ENCODE results near the gene NUAK2. TPM values are rescaled to one million over a fixed set of nuclear protein-coding genes. Genes with fewer than 3 reads are reported as not detected.
"Not testable (repeated sequence)": the region's sequence is repeated elsewhere in the genome, so short reads cannot be mapped to it uniquely, and the experiment has no call there.

Gene NUAK2
- total RNA-seq, 1 experiment from 2014 or later, result 3.9 TPM

DNA sequence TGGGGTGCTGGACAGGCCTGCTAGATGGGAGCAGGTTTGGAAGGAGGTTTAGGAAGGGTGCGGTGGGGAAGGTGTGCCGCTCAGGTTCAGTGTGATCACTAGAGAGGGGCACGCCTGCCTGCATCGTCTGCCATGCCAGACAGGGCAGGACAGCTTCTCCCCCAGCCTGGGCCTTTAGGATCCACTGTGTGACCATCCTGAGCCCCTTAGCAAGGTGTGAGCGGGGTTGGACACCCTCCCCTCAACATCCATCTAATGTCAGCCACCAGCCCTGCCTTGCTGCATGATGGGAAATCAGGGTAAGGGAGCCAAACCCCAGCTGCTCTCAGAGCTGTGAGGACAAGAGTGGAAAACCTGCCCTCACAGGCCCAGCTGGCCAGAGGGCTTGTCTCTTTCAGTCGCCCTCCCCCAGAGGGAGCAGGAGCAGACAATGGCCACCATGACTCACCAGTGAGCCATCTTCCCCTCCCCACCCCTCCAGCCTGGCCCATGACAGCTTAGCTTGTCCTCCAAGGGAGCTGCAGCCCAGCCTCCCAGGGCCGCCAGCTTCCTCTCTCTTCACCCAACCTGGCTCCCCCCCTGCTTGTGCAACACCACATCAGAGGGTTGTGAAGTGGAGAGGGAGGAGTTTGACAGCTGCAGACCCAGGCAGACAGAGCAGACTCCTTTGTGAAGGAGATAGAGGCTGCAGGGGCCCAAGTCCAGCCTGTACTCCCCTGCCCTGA lies 37.0 kb downstream of the NUAK2 start:
- Histone ChIP-seq H3K9me2 (ENCODE audit: insufficient read depth) (no peaks in the 10 kb centered on the region), H3K27me3 (ENCODE audit: insufficient read depth, low read depth) (no peaks in the 10 kb centered on the region), H3F3A (ENCODE audit: insufficient read depth, low read depth) (peaks cover 18% of the 10 kb centered on the region; the same call in 1 of the 2 replicates), H3K9me3 (ENCODE audit: insufficient read depth, low read depth) (no peaks in the 10 kb centered on the region), H2AFZ (no peak overlapping the region), H3K36me3 (ENCODE audit: low read depth) (no peaks in the 10 kb centered on the region), H3K4me3 (no peak overlapping the region), H3K4me1 (replicated peaks; ENCODE audit: insufficient read depth) (peaks cover 25% of the 10 kb centered on the region), H3K4me2 (peak overlapping the region; percentile 55), H3K79me2 (ENCODE audit: low read depth) (no peaks in the 10 kb centered on the region), H4K20me1 (ENCODE audit: insufficient read depth) (no peaks in the 10 kb centered on the region), H3K27ac (0 out of 2 replicates have a peak overlapping the region, but pooled peaks have one; percentile 24)
- ChIA-PET POLR2A (ENCODE audit: unreplicated experiment) (interaction anchor here (0.5 to 1.3 kb wide), 5 partner anchors 17 to 905 kb away, joined by 3 to 8 read pairs (median 4); no protein-coding TSS in a partner anchor), CTCF (interaction anchor here (0.6 to 1.5 kb wide), 5 partner anchors 11 to 69 kb away, joined by 4 to 8 read pairs (median 5); no protein-coding TSS in a partner anchor)
- intact Hi-C loops (cut with micrococcal nuclease; ENCODE audit: unreplicated experiment), result loop anchor here (1.0 to 2.0 kb wide), 4 partner anchors 10 to 40 kb away; no protein-coding TSS in a partner anchor
- peak; percentile 94 to 96 for DNase-seq
- TF ChIP-seq CTCF (conservative IDR thresholded peaks at IDR 0.05), result no peak
- no peak for TF ChIP-seq EZH2 (IDR thresholded peaks at IDR 0.05; ENCODE audit: low read depth)
- BruUV-seq (replicated peaks), result no TSS peak

DNA sequence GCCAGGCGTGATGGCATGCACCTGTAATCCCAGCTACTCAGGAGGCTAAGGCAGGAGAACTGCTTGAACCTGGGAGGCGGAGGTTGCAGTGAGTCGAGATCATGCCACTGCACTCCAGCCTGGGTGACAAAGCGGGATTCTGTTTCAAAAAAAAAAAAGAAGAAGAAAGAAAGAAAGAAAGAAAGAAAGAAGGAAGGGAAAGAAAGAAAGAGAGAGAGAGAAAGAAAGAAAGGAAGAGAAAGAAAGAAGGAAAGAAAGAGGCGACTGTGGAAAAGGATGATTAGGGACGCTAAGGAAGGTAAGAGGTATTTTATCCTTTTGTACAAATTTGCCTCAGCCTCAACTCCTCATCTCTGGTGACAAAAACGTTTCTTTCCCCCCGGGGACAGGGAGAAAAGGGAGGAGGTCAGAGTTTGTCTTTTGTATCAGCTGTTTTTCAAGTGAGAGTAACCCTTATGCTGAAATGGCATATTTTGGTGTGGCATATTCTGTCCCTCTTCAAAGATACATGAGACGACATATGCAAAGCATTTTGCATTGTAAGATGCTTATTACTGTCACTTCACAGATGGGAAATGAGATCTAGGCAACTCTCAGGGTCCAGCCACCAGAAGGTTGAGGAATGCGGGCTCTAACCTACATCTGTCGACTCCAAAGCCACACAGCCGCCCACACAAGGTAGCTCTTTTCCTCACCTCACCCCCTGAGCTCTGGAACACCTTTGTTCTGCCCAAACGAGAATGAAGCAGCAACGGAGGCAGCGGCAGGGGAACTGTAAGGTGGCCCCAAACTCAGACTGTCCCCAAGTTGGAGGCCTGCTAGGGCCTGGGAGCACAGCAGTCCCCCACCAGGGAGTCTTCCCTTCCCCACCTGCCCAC lies 38.0 kb downstream of the NUAK2 start:
- BruUV-seq (replicated peaks), result no TSS peak
- H3K4me2 ChIP-seq, result peak overlapping the region; percentile 37
- no peaks in the 10 kb centered on the region for H3K9me2 ChIP-seq (ENCODE audit: insufficient read depth)
- no peak for DNase-seq
- ChIA-PET CTCF (interaction anchor here (1.3 to 1.5 kb wide), 2 partner anchors 10 to 34 kb away, joined by 5 to 8 read pairs; no protein-coding TSS in a partner anchor), POLR2A (ENCODE audit: unreplicated experiment) (no interaction called here)
- peaks cover 18% of the 10 kb centered on the region; the same call in 1 of the 2 replicates for H3F3A ChIP-seq (ENCODE audit: insufficient read depth, low read depth)
- H3K4me3 ChIP-seq, result no peak overlapping the region
- H3K79me2 ChIP-seq (ENCODE audit: low read depth), result no peaks in the 10 kb centered on the region
- no peaks in the 10 kb centered on the region for H3K27me3 ChIP-seq (ENCODE audit: insufficient read depth, low read depth)
- H3K36me3 ChIP-seq (ENCODE audit: low read depth), result no peaks in the 10 kb centered on the region
- peaks cover 25% of the 10 kb centered on the region for H3K4me1 ChIP-seq (replicated peaks; ENCODE audit: insufficient read depth)
- no peaks in the 10 kb centered on the region for H3K9me3 ChIP-seq (ENCODE audit: insufficient read depth, low read depth)
- H4K20me1 ChIP-seq (ENCODE audit: insufficient read depth), result no peaks in the 10 kb centered on the region
- intact Hi-C loops (cut with micrococcal nuclease; ENCODE audit: unreplicated experiment), result loop anchor here (1.0 to 2.0 kb wide), 4 partner anchors 11 to 41 kb away; no protein-coding TSS in a partner anchor
- no peak overlapping the region for H3K27ac ChIP-seq
- H2AFZ ChIP-seq, result no peak overlapping the region
- no peak for TF ChIP-seq EZH2 (IDR thresholded peaks at IDR 0.05; ENCODE audit: low read depth)
- TF ChIP-seq CTCF (conservative IDR thresholded peaks at IDR 0.05), result no peak

DNA sequence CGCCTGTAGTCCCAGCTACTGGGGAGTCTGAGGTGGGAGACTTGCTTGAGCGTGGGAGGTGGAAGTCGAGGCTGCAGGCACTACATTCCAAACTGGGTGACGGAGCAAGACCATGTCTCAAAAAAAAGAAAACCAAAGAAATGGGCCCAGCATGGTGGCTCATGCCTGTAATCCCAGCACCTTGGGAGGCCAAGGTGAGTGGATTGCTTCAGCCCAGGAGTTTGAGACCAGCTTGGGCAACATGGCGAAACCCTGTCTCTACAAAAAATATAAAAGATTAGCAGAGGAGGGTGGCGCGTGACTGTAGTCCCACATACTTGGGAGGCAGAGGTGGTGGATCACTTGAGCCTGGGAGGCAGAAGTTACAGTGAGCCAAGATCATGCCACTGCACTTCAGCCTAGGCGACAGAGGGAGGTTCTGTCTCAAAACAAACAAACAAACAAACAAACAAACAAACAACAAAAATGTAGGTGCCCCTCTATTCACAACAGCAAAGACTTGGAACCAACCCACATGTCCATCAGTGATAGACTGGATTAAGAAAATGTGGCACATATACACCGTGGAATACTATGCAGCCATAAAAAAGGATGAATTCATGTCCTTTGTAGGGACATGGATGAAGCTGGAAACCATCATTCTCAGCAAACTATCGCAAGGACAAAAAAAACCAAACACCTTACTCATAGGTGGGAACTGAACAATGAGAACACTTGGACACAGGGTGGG lies 40.7 kb downstream of the NUAK2 start:
- H4K20me1 ChIP-seq (ENCODE audit: insufficient read depth); DNase-seq; POLR2A ChIA-PET (ENCODE audit: unreplicated experiment); intact Hi-C loops (cut with micrococcal nuclease; ENCODE audit: unreplicated experiment); H3K4me3 ChIP-seq; H2AFZ ChIP-seq; BruUV-seq (replicated peaks); CTCF ChIA-PET; H3K9me2 ChIP-seq (ENCODE audit: insufficient read depth); H3K9me3 ChIP-seq (ENCODE audit: insufficient read depth, low read depth); H3K27me3 ChIP-seq (ENCODE audit: insufficient read depth, low read depth); H3K4me2 ChIP-seq; H3K79me2 ChIP-seq (ENCODE audit: low read depth); H3K36me3 ChIP-seq (ENCODE audit: low read depth); H3K27ac ChIP-seq: not testable (repeated sequence)
- H3K4me1 ChIP-seq (replicated peaks; ENCODE audit: insufficient read depth), result peaks cover 20% of the 10 kb centered on the region
- peaks cover 18% of the 10 kb centered on the region; the same call in 1 of the 2 replicates for H3F3A ChIP-seq (ENCODE audit: insufficient read depth, low read depth)

Measured in PC-9 (cell line).